Psoas muscle (tissue), 8 donors: ENCODE measurements around the gene GALNTL6. TPM values are rescaled to one million over a fixed set of nuclear protein-coding genes. Genes with fewer than 3 reads are reported as not detected.
A peak's percentile ranks its signal among the peaks of the same experiment; 100 is the strongest.

Experiments
- ATAC-seq, 4 donors: fragments of 200-7000 bp; cut with Tn5 transposase; one replicate each; pipeline ENCODE4 v1.9.1; 2020; ENCODE audit warnings: moderate library complexity in 3 of 4, mild to moderate bottlenecking in 2 of 4
- DNase-seq, 2 donors: peaks; one replicate each; pipeline ENCODE4 v3.0.0-alpha.2; 2020
- H3K27ac ChIP-seq: fragments of 200-600 bp; one replicate; pipeline ENCODE4 v1.8.0; 2022
- H3K27me3 ChIP-seq, 3 donors: fragments of 200-600 bp in 1 of 3; one replicate each; pipeline versions ENCODE4 v1.6.1 to v1.8.0; 2013 to 2022; ENCODE audit warnings: low read length in 2 of 3, mild to moderate bottlenecking in 2 of 3, moderate library complexity in 1 of 3; ENCODE audit not compliant: insufficient read depth in 3 of 3
- H3K36me3 ChIP-seq, 2 donors: fragments of 200-600 bp in 1 of 2; one replicate each; pipeline versions ENCODE4 v1.6.1 to v1.8.0; 2013 to 2022; ENCODE audit warnings: low read depth in 1 of 2, mild to moderate bottlenecking in 1 of 2, moderate library complexity in 1 of 2; ENCODE audit not compliant: insufficient read depth in 1 of 2
- H3K4me1 ChIP-seq: fragments of 200-600 bp; one replicate; pipeline ENCODE4 v1.8.0; 2022
- H3K4me3 ChIP-seq: fragments of 200-600 bp; one replicate; pipeline ENCODE4 v1.8.0; 2022; ENCODE audit warnings: mild to moderate bottlenecking
- H3K9me3 ChIP-seq: fragments of 200-600 bp; one replicate; pipeline ENCODE4 v1.8.0; 2022
- WGBS, 3 donors: extraction: QIAGEN DNeasy Blood & Tissue Kit; methylation state at CpG; one replicate each; pipeline versions ENCODE4 v1.1.6 to v1.1.7; 2013; 5-methylcytosine and 5-hydroxymethylcytosine counted together
- intact Hi-C, 2 donors: fragments of 100-400 bp; cut with DNase I; formaldehyde crosslinking; loops; one replicate each; pipeline versions ENCODE4 v1.11.0 to v1.14.2; 2022
- polyA plus RNA-seq, 3 donors: library from polyadenylated mRNA; stranded (reverse); fragments of 200-250 nt; gene quantifications; one replicate each; pipeline ENCODE4 v1.2.3, GENCODE V29; 2013
- total RNA-seq, 4 donors: library from RNA; stranded (reverse); fragmentation: NEBNext Ultra II Directional in 2 of 4; extraction: Animal tissue kit (Norgen Biotek cat#: 25700) in 2 of 4; gene quantifications; one replicate each; pipeline versions ENCODE4 v1.2.1 to v1.2.4, GENCODE V29; 2021 to 2023
- TF ChIP-seq, protein P1 (sequence below): fragments of 200-600 bp; IDR thresholded peaks from one replicate; pipeline ENCODE4 v1.8.0; 2022; ENCODE audit warnings: antibody characterized with exemption
- donor health status: healthy with polysubstance abuse.
- donor health status: DM: no; HTN: no; CAD: no; lungs with moderate emphysema.
- donor health status: Bipolar disorder and iron deficiency.
- donor health status: healthy.
- donor health status: DM: yes; HTN: yes; CAD: no.
- donor health status: DM: no; HTN: no; CAD: no.
- donor health status: DM: no; HTN: no; CAD: no.
- donor health status: DM: yes; HTN: yes; CAD: no.

GALNTL6 gene
- total and polyA plus RNA-seq, 7 donors = 0.01 to 0.91 (median 0.21) TPM; not detected in 3

DNA sequence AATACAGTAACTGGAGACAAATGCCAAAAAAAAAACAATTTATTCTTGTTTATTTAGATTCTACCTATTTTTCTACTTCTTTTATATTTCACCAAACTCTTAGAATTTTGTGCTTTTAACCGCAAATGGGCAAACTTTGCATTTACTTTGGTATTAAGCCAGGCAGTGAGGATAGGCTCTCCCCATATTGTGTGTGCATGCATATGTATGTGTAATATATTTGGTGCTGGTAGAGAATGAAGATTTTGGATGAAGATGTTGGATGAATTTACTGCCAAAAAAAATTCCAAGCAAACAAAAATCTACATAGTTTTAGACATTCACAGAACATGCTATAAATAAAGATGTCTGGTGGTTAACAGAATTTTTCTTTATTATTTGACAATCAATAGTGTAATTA is 30.3 kb downstream of the GALNTL6 start:
- Histone ChIP-seq H3K9me3 (no peaks in the 10 kb centered on the region), H3K4me3 (no peak overlapping the region), H3K36me3 (no peaks in the 10 kb centered on the region), H3K27me3 (peaks cover 0 to 2% (median 0%) of the 10 kb centered on the region in 3 donors), H3K27ac (no peak overlapping the region), H3K4me1 (no peaks in the 10 kb centered on the region)
- DNase-seq = no peak
- intact Hi-C loops = no loop called here
- 88 to 95% (median 93%) methylated on average over 1 of the region's 1 CpG for WGBS, 3 donors
- no peak for ATAC-seq
- TF ChIP-seq, protein P1, sequence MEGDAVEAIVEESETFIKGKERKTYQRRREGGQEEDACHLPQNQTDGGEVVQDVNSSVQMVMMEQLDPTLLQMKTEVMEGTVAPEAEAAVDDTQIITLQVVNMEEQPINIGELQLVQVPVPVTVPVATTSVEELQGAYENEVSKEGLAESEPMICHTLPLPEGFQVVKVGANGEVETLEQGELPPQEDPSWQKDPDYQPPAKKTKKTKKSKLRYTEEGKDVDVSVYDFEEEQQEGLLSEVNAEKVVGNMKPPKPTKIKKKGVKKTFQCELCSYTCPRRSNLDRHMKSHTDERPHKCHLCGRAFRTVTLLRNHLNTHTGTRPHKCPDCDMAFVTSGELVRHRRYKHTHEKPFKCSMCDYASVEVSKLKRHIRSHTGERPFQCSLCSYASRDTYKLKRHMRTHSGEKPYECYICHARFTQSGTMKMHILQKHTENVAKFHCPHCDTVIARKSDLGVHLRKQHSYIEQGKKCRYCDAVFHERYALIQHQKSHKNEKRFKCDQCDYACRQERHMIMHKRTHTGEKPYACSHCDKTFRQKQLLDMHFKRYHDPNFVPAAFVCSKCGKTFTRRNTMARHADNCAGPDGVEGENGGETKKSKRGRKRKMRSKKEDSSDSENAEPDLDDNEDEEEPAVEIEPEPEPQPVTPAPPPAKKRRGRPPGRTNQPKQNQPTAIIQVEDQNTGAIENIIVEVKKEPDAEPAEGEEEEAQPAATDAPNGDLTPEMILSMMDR = no peak

DNA sequence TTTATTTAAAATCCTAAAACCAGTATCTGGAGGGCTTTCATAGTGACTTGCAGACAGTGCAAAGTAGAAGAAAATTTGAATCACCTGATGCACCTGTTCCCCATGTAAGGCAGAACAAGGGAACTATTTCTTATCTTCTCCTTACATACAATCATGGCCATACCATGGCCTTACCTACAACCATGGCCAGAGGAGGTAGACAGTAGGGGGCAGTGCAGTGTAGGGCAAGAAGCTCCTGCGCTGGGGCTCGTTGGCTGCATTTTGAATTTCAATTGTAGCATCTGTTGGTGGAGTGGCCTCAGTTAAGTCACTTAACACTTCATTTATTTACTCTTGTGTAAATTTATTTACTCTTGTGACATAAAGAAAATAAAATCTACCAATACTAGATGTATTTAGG is 33.0 kb downstream of the GALNTL6 start:
- no peak overlapping the region for H3K27ac ChIP-seq
- no peaks in the 10 kb centered on the region for H3K36me3 ChIP-seq
- H3K4me3 ChIP-seq = no peak overlapping the region
- intact Hi-C loops = no loop called here
- H3K4me1 ChIP-seq = no peaks in the 10 kb centered on the region
- peaks cover 0 to 2% (median 0%) of the 10 kb centered on the region in 3 donors for H3K27me3 ChIP-seq
- DNase-seq (no peak), ATAC-seq (no peak)
- TF ChIP-seq, protein P1 = peak; percentile 18
- no peaks in the 10 kb centered on the region for H3K9me3 ChIP-seq
- WGBS, 3 donors = 23 to 42% (median 32%) methylated on average over 2 of the region's 2 CpGs

DNA sequence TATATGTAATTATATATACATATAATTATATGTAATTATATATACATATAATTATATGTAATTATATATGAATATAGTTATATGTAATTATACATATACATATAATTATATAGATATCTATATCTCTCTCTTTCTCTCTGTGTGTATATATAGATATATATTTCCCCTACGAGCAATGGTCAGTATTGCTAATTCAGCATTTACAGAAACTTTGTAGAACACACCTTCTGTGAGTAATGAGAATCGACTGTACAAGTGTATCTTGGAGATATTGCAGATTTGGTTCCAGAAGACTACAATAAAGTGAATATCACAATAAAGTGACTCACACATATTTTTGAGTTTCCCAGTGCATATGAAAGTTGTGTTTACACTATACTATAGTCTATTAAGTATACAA is 33.7 kb downstream of the GALNTL6 start:
- H3K27ac ChIP-seq = no peak overlapping the region
- DNase-seq (no peak), ATAC-seq (no peak)
- TF ChIP-seq, protein P1 = no peak
- no peaks in the 10 kb centered on the region for H3K4me1 ChIP-seq
- H3K36me3 ChIP-seq = no peaks in the 10 kb centered on the region
- 78 to 89% (median 88%) methylated on average over 2 of the region's 2 CpGs for WGBS, 3 donors
- H3K4me3 ChIP-seq = no peak overlapping the region
- peaks cover 0 to 2% (median 0%) of the 10 kb centered on the region in 3 donors for H3K27me3 ChIP-seq
- intact Hi-C loops = no loop called here
- no peaks in the 10 kb centered on the region for H3K9me3 ChIP-seq

DNA sequence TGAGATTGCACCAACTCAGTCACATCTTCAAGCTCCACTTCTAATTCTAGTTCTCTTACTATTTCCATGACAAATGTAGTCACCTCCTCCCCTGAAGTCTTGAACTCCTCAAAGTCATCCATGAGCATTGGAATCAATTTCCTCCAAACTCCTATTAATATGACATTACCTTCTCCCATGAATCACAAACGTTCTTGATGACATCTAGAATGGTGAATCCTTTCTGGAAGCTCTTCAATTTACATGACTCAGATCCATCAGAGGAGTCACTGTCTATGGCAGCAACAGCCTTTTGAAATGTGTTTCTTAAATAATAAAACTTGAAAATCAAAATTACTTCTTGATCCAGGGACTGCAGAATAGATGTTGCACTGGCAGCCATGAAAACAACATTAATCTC is 34.5 kb downstream of the GALNTL6 start:
- Histone ChIP-seq H3K27ac (no peak overlapping the region), H3K36me3 (no peaks in the 10 kb centered on the region), H3K27me3 (peaks cover 0 to 2% (median 0%) of the 10 kb centered on the region in 3 donors), H3K4me3 (no peak overlapping the region), H3K4me1 (no peaks in the 10 kb centered on the region), H3K9me3 (no peaks in the 10 kb centered on the region)
- ATAC-seq (no peak), DNase-seq (no peak)
- WGBS, 3 donors = 48 to 80% (median 58%) methylated on average over 1 of the region's 1 CpG
- intact Hi-C loops = no loop called here
- TF ChIP-seq, protein P1 = no peak

DNA sequence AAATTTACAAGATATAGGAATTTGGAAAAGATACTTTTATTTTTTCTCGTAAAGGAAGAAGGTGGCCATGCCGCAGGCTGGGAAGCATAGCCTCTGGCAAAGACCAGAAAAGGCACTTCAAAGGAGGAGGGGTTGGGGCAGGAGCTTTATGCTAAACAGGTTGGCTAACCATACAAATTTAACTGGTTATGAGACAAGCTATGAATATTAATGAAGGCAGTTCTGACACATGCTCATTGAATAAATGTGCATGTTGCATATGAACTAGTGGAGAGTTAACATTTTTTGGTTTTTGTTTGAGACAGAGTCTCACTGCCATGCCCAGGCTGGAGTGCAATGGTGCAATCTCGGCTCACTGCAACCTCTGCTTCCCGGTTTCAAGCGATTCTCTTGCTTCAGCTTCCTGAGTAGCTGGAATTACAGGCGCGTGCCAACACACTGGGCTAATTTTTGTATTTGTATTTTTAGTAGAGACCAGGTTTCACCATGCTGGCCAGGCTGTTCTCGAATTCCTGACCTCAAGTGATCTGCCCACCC is 36.5 kb downstream of the GALNTL6 start:
- no peak overlapping the region for H3K27ac ChIP-seq
- peak in 2 of 4 donors; percentile 26 to 35 for ATAC-seq
- no peak overlapping the region for H3K4me3 ChIP-seq
- TF ChIP-seq, protein P1 = no peak
- no peaks in the 10 kb centered on the region for H3K4me1 ChIP-seq
- DNase-seq = no peak
- H3K36me3 ChIP-seq = no peaks in the 10 kb centered on the region
- 77 to 79% (median 78%) methylated on average over 8 of the region's 8 CpGs for WGBS, 3 donors
- no peaks in the 10 kb centered on the region for H3K9me3 ChIP-seq
- intact Hi-C loops = no loop called here
- no peaks in the 10 kb centered on the region for H3K27me3 ChIP-seq
